Fibroblast of the aortic adventitia (primary cell): Measurements from ENCODE around the gene CRHR1. TPM values are rescaled to one million over a fixed set of nuclear protein-coding genes. Genes with fewer than 3 reads are reported as not detected.
A peak's percentile ranks its signal among the peaks of the same experiment; 100 is the strongest.

ENCODE experiments used
- DNase-seq: peaks from one replicate; pipeline ENCODE4 v3.0.0-alpha.2; 2010; ENCODE audit warnings: low read depth
- H3K4me3 ChIP-seq: 2 replicates; pipeline ENCODE4 v1.5.1; 2011; ENCODE audit warnings: low read depth, mild to moderate bottlenecking, control low read depth, low read length, moderate library complexity
- total RNA-seq: library from RNA; depleted of rRNA; stranded (reverse); fragments of >200 nt; gene quantifications from 2 replicates; pipeline ENCODE4 v1.2.3, GENCODE V29; 2012; ENCODE audit warnings: low replicate concordance
- TF ChIP-seq, protein P1 (sequence below): IDR thresholded peaks from 2 replicates; pipeline ENCODE4 v1.5.1; 2011; ENCODE audit warnings: mild to moderate bottlenecking, low read length, control low read depth, inconsistent platforms; ENCODE audit not compliant: insufficient read depth

CRHR1 gene
- total RNA-seq, 1 donor = not detected

DNA sequence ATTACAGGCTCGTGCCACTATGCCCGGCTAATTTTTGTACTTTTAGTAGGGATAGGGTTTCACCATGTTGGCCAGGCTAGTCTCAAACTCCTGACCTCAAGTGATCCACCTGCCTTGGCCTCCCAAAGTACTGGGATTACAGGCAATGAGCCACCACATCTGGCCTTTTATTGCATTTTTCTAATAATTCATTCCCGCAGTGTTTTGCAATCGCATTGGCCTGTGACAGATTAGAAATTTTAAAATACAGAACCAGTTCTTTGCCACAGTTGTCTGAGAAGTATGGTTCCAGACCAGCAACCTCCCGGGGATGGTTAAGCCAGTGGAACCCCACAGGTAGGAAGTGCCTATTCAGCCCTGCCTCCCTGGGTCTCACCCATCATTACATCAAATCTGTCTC lies 3.2 kb upstream of the CRHR1 start:
- DNase-seq = no peak
- TF ChIP-seq, protein P1, sequence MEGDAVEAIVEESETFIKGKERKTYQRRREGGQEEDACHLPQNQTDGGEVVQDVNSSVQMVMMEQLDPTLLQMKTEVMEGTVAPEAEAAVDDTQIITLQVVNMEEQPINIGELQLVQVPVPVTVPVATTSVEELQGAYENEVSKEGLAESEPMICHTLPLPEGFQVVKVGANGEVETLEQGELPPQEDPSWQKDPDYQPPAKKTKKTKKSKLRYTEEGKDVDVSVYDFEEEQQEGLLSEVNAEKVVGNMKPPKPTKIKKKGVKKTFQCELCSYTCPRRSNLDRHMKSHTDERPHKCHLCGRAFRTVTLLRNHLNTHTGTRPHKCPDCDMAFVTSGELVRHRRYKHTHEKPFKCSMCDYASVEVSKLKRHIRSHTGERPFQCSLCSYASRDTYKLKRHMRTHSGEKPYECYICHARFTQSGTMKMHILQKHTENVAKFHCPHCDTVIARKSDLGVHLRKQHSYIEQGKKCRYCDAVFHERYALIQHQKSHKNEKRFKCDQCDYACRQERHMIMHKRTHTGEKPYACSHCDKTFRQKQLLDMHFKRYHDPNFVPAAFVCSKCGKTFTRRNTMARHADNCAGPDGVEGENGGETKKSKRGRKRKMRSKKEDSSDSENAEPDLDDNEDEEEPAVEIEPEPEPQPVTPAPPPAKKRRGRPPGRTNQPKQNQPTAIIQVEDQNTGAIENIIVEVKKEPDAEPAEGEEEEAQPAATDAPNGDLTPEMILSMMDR = no peak
- H3K4me3 ChIP-seq = no peak overlapping the region

DNA sequence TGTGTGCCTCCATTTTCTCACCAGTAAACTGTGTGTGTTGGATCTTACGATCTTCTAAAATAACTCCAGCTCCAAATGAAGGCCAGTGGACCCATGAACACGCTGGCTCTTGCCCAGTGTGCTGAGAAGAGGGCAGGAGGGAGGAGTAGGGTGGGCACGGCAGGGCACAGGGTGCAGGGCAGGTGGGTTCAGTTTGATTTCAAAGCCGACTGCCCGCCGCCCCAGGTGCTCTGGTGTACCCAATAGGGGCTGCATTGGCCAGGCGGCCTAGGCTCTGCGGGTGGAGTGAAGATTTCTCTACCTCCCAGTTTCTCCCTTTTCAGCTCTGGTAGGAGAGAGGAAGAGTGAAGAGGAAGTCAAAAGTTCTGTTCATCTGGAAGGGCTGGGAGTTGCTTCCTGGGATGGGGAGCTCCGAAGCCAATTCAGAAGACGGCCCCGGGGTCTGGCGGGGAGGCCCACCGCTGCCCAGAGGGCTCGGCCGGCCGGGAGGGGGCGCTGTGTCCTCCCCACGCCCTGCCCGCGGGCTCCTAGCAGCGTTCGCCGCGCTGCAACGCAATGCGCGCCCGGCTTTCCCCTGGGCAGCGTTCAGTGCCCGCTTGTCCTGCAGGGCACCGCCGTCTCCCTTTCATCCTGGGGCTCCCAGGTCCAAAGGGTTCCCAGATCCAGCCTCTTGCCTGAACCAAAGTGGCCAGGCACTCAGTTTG lies 1.1 kb upstream of the CRHR1 start:
- TF ChIP-seq, protein P1 = peak; percentile 11
- H3K4me3 ChIP-seq = no peak overlapping the region
- DNase-seq = no peak

DNA sequence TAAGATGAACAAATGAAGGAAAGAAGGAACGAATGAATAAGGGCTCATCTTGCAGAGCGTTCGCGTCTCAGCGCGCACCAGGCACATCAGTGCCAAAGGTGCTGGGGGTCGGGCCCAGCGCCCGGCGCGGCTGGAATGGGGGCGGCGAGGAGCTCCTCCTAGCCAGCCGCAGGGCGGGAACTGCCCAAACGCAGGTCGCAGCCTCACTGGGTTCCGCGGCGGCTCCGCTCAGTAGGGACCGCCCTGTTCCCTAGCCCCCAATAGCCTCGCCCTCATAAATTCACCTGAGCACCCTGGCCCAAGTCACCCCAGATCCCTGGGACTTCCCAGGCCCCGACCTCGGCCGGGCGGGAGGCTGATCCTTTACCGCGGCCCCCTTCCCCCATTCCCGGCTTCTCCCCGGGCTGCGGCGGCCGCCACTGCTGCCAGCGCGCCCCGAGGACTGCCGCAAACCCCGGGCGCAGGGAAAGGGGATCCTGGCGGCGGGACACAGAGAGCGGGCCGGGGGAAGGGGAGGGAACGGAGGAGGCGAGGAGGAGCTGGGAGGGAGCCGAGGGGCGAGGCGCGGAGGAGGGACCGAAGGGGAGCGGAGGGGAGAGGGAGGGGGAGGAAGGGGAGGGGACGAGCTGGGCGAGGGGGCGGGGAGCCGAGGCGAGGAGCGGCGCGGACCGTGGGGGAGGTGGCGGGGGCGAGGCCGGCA lies 377 bp upstream of the CRHR1 start:
- TF ChIP-seq, protein P1 = no peak
- no peak overlapping the region for H3K4me3 ChIP-seq
- DNase-seq = no peak

DNA sequence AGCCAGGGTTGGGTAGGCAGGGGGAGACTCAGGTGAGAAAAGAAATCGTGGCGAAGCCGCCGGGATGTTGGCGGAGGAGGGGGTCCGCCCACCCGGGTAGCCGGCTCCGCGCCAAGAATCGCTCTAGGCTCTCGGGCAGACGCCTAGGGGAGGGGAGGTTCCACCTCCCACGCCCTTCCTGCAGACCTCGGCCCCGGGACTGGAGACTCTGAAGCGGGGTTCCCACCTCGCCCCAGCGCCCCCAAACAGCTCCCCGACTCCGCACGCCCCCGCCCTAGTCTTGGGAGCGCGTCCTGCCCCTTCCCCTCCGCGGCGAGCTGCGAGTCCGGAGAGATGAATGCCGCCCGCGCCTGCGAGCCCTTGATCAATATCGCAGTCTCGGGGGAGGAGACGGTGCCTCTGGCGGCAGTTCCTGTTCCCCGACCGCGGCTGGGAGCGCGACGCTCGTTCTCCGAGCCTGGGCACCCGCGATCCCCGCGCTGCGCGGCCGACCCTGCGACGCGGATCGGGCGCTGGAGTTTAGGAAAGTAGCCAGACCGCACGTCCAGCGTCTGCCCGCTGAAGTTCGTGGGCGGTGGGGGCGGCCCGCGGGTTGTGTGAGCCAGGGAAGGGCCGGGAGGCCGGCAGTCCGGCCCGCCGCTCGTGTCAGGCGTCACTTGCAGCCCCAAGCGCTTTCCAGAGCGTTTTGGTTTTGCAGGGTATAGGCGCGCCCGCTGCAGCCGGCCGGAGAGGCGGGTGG lies 790 bp downstream of the CRHR1 start:
- DNase-seq = no peak
- TF ChIP-seq, protein P1 = no peak
- no peak overlapping the region for H3K4me3 ChIP-seq

DNA sequence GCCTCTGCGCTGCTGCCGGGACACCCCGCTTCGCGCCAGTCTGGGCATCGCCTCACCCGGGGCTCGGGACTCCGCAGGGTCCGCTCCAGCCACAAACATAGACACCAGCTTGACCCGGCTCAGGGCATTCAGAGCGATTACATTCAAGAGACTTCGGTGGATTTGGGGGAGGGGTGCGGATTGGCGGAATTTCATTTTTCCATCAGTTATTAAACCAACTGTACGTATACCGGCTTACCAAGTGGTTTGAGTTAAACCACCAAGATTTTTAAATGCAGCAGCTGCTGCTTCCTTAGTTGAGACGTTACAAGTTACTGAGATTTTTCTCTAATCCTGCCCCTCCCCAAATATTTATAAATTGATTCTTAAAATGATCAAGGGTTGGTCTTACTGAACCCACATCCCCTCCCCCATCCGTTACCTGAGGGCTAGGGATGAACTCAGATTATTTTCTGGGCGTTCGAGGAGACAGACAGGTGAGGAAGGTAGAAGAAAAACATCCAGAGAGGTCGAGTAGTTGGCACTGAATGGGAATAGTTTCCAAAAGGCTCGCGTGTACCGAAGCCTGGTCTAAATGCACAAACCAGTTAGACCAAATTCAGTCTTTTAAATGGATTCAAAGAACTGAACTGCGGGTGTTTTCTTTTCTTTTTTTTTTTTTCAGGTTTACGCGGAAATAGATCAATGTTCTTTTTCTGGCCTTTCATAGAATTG lies 1.5 kb downstream of the CRHR1 start:
- no peak for DNase-seq
- no peak overlapping the region for H3K4me3 ChIP-seq
- TF ChIP-seq, protein P1 = no peak

DNA sequence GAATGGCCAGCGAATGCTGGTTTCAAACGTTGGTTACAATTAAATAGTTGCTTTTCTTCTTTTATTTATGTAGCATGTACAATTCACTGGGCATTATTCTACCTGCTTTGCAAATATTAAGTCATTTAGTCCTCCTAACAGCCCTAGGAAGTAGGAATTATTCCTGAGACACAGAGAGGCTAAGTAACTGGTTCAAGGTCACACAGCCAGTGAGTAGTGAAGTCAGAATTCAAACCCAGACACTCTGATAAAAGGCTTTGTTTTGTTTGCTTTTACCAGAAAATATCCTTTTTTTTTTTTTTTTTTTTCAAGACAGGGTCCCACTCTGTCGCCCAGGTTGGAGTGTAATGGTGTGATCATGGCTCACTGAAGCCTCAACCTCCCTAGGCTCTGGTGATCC lies 2.2 kb downstream of the CRHR1 start:
- no peak overlapping the region for H3K4me3 ChIP-seq
- TF ChIP-seq, protein P1 = no peak
- DNase-seq = no peak
